HepG2 (cell line): ENCODE measurements around the gene SSC4D. TPM values are rescaled to one million over a fixed set of nuclear protein-coding genes. Genes with fewer than 3 reads are reported as not detected.

Experiments
- CREB1 ChIP-seq, 2 experiments: fragments of 450-650 bp in 1 of 2; IDR thresholded peaks; 2 replicates each; pipeline ENCODE4 v1.6.1; 2016 to 2017; ENCODE audit warnings: control low read depth in 1 of 2, mild to moderate bottlenecking in 1 of 2, missing compliant biosample characterization in 1 of 2, missing genetic modification characterization in 1 of 2
- ETV5 ChIP-seq: IDR thresholded peaks from 2 replicates; pipeline ENCODE4 v1.6.1; 2018; ENCODE audit warnings: missing biosample characterization, missing genetic modification reagents, inconsistent platforms, borderline replicate concordance
- HCFC1 ChIP-seq: fragments of 150-350 bp; IDR thresholded peaks from 2 replicates; pipeline ENCODE4 v1.6.1; 2014; ENCODE audit warnings: low read depth, low read length
- HNRNPL ChIP-seq: fragments of 200-400 bp; formaldehyde crosslinking; IDR thresholded peaks from 2 replicates; pipeline ENCODE4 v1.6.1; 2017; ENCODE audit warnings: mild to moderate bottlenecking, low read depth, low read length
- KLF11 ChIP-seq: IDR thresholded peaks from 2 replicates; pipeline ENCODE4 v1.6.1; 2016; ENCODE audit warnings: missing compliant biosample characterization
- MED1 ChIP-seq: sonication (generic); formaldehyde crosslinking; IDR thresholded peaks from 2 replicates; pipeline ENCODE4 v1.4.0; 2020; ENCODE audit warnings: missing genetic modification reagents
- MXD4 ChIP-seq: IDR thresholded peaks from 2 replicates; pipeline ENCODE4 v1.6.1; 2016; ENCODE audit warnings: mild to moderate bottlenecking, missing biosample characterization, missing genetic modification reagents
- PRDM10 ChIP-seq: sonication (generic); formaldehyde crosslinking; IDR thresholded peaks from 2 replicates; pipeline ENCODE4 v1.4.0; 2020; ENCODE audit warnings: low read depth, missing genetic modification reagents
- SRY ChIP-seq: sonication (generic); formaldehyde crosslinking; IDR thresholded peaks from 2 replicates; pipeline ENCODE4 v1.8.0; 2022; ENCODE audit warnings: mild to moderate bottlenecking, missing genetic modification reagents
- ZBTB3 ChIP-seq: sonication (generic); formaldehyde crosslinking; IDR thresholded peaks from 2 replicates; pipeline ENCODE4 v1.4.0; 2020; ENCODE audit warnings: low read depth, mild to moderate bottlenecking, moderate library complexity, missing genetic modification reagents, borderline replicate concordance
- ZBTB4 ChIP-seq: sonication (generic); formaldehyde crosslinking; IDR thresholded peaks from 2 replicates; pipeline ENCODE4 v1.4.0; 2020; ENCODE audit warnings: missing genetic modification reagents, mild to moderate bottlenecking, borderline replicate concordance
- ZBTB8A ChIP-seq: sonication (generic); formaldehyde crosslinking; IDR thresholded peaks from 2 replicates; pipeline ENCODE4 v1.4.0; 2020; ENCODE audit warnings: mild to moderate bottlenecking, low read depth, missing genetic modification reagents, borderline replicate concordance
- ZMYM4 ChIP-seq: sonication (generic); formaldehyde crosslinking; IDR thresholded peaks from 2 replicates; pipeline ENCODE4 v1.8.1; 2023; ENCODE audit warnings: mild to moderate bottlenecking, missing genetic modification reagents
- ZNF263 ChIP-seq: sonication (generic); formaldehyde crosslinking; IDR thresholded peaks from 2 replicates; pipeline ENCODE4 v1.4.0; 2020; ENCODE audit warnings: missing genetic modification reagents
- ZNF280D ChIP-seq: sonication (generic); formaldehyde crosslinking; IDR thresholded peaks from 2 replicates; pipeline ENCODE4 v1.5.1; 2020; ENCODE audit warnings: mild to moderate bottlenecking, missing genetic modification reagents
- ZNF331 ChIP-seq: sonication (generic); formaldehyde crosslinking; IDR thresholded peaks from 2 replicates; pipeline ENCODE4 v1.4.0; 2020; ENCODE audit warnings: missing genetic modification reagents
- ZNF629 ChIP-seq: sonication (generic); formaldehyde crosslinking; conservative IDR thresholded peaks from 2 replicates; pipeline ENCODE4 v1.5.0; 2020; ENCODE audit warnings: missing genetic modification reagents
- ZNF790 ChIP-seq: sonication (generic); formaldehyde crosslinking; IDR thresholded peaks from 2 replicates; pipeline ENCODE4 v1.8.0; 2022; ENCODE audit warnings: missing genetic modification reagents, mild to moderate bottlenecking, borderline replicate concordance
- ZNF891 ChIP-seq: sonication (generic); formaldehyde crosslinking; IDR thresholded peaks from 2 replicates; pipeline ENCODE4 v1.5.0; 2020; ENCODE audit warnings: mild to moderate bottlenecking, missing genetic modification reagents
- polyA plus RNA-seq, 8 experiments: library from polyadenylated mRNA; depleted of rRNA in 3 of 8; stranded (reverse) in 7 of 8; unstranded in 1 of 8; fragments of >200 nt; fragmentation: Illumina TruSeq in 4 of 8; extraction: Trizol in 4 of 8; gene quantifications; 2 replicates each; pipeline versions ENCODE4 v1.2.1 to v1.2.3, GENCODE V29; 2011 to 2016; ENCODE audit warnings: low read depth in 4 of 8, missing spikeins in 1 of 8, mixed read lengths in 1 of 8; ENCODE audit not compliant: insufficient read depth in 1 of 8
- total RNA-seq, 5 experiments: library from RNA; depleted of rRNA; stranded (reverse); fragments of >200 nt; fragmentation: Illumina TruSeq; extraction: Trizol; gene quantifications; 2 replicates each; pipeline ENCODE4 v1.2.3, GENCODE V29; 2016; ENCODE audit warnings: low read depth in 1 of 5

SSC4D gene
- total and polyA plus RNA-seq, 2 of the 13 experiments (the other 11 are each of a cell fraction or from before 2014, with no cell fraction given), result 33.3 to 63.8 TPM

- no peak for TF ChIP-seq ZBTB4 (CRISPR knock-in tag)
- TF ChIP-seq CREB1 (IDR thresholded peaks at IDR 0.05), result no peak
- TF ChIP-seq CREB1 (CRISPR knock-in tag; IDR thresholded peaks at IDR 0.05), result no peak
- TF ChIP-seq MED1 (CRISPR knock-in tag), result no peak
- 0 out of 2 replicates have a peak, but pooled peaks have one; percentile 24 for TF ChIP-seq HNRNPL
- peak; percentile 81; the same call in 1 of the 2 replicates for TF ChIP-seq SRY (CRISPR knock-in tag)
- peak; percentile 34; the same call in 1 of the 2 replicates for TF ChIP-seq ZMYM4
- no peak for TF ChIP-seq ZNF263 (CRISPR knock-in tag)
- peak; percentile 50; the same call in 1 of the 2 replicates for TF ChIP-seq ZNF331 (CRISPR knock-in tag)
- TF ChIP-seq ZNF280D, result no peak
- no peak for TF ChIP-seq PRDM10
- TF ChIP-seq ETV5 (CRISPR knock-in tag), result peak; percentile 61
- TF ChIP-seq ZNF790, result no peak
- TF ChIP-seq KLF11 (CRISPR knock-in tag), result 0 out of 2 replicates have a peak, but pooled peaks have one; percentile 29
- 0 out of 2 replicates have a peak, but pooled peaks have one; percentile 35 for TF ChIP-seq ZNF891
- peak; percentile 89; the same call in 1 of the 2 replicates for TF ChIP-seq MXD4 (CRISPR knock-in tag)
- TF ChIP-seq ZNF629 (CRISPR knock-in tag), result no peak
- TF ChIP-seq ZBTB8A (CRISPR knock-in tag), result no peak
- TF ChIP-seq HCFC1, result no peak
- no peak for TF ChIP-seq ZBTB3 (CRISPR knock-in tag)
These were observed 50.9 kb downstream of the SSC4D start, which contains the start of gene YWHAG (continued) for GRCh38 chr7:76358481-76359110.
